ENCODE results near the gene OPTC.

Gene OPTC

GRCh38 chr1:203558064-203558760 is 64.3 kb downstream of the OPTC start:
- DNase-seq (ENCODE audit: low read depth, low spot score) = no peak
